HEK293 (cell line): ENCODE data around the gene RHOF.

Source experiments
- BCL11B ChIP-seq: fragments of 450-650 bp; formaldehyde crosslinking; IDR thresholded peaks from 2 replicates; pipeline ENCODE4 v1.5.1; 2016; ENCODE audit warnings: low read depth, missing biosample characterization, missing genetic modification characterization
- EGR2 ChIP-seq: fragments of 450-650 bp; formaldehyde crosslinking; IDR thresholded peaks from 2 replicates; pipeline ENCODE4 v1.5.1; 2016; ENCODE audit warnings: low read depth, missing biosample characterization, missing genetic modification characterization
- GLIS2 ChIP-seq: fragments of 450-650 bp; formaldehyde crosslinking; IDR thresholded peaks from 2 replicates; pipeline ENCODE4 v1.5.1; 2016; ENCODE audit warnings: missing biosample characterization, missing genetic modification characterization
- KLF10 ChIP-seq: fragments of 450-650 bp; IDR thresholded peaks from 2 replicates; pipeline ENCODE4 v1.5.1; 2018; ENCODE audit warnings: missing biosample characterization, mild to moderate bottlenecking, missing genetic modification characterization
- MYNN ChIP-seq: fragments of 450-650 bp; formaldehyde crosslinking; IDR thresholded peaks from 2 replicates; pipeline ENCODE4 v1.5.1; 2016; ENCODE audit warnings: missing biosample characterization, missing genetic modification characterization, borderline replicate concordance
- SALL2 ChIP-seq: fragments of 450-650 bp; formaldehyde crosslinking; IDR thresholded peaks from 2 replicates; pipeline ENCODE4 v1.5.0; 2017; ENCODE audit warnings: missing biosample characterization, mild to moderate bottlenecking, missing genetic modification characterization, borderline replicate concordance
- SP3 ChIP-seq: fragments of 450-650 bp; formaldehyde crosslinking; IDR thresholded peaks from 2 replicates; pipeline ENCODE4 v1.5.1; 2016; ENCODE audit warnings: missing biosample characterization, missing genetic modification characterization
- YY1 ChIP-seq: fragments of 450-650 bp; formaldehyde crosslinking; IDR thresholded peaks from 2 replicates; pipeline ENCODE4 v1.5.1; 2018; ENCODE audit warnings: missing biosample characterization, missing genetic modification characterization
- ZBTB17 ChIP-seq: fragments of 450-650 bp; formaldehyde crosslinking; IDR thresholded peaks from 2 replicates; pipeline ENCODE4 v1.5.1; 2016; ENCODE audit warnings: missing biosample characterization, missing genetic modification characterization
- ZBTB21 ChIP-seq: fragments of 450-650 bp; formaldehyde crosslinking; IDR thresholded peaks from 2 replicates; pipeline ENCODE4 v1.5.1; 2017; ENCODE audit warnings: missing biosample characterization, missing genetic modification characterization
- ZFP3 ChIP-seq: fragments of 450-650 bp; formaldehyde crosslinking; IDR thresholded peaks from 2 replicates; pipeline ENCODE4 v1.5.1; 2016; ENCODE audit warnings: low read depth, missing biosample characterization, missing genetic modification characterization
- ZNF10 ChIP-seq: fragments of 450-650 bp; formaldehyde crosslinking; IDR thresholded peaks from 2 replicates; pipeline ENCODE4 v1.5.1; 2017; ENCODE audit warnings: missing biosample characterization, missing genetic modification characterization
- ZNF132 ChIP-seq: fragments of 450-650 bp; formaldehyde crosslinking; IDR thresholded peaks from 2 replicates; pipeline ENCODE4 v1.5.1; 2017; ENCODE audit warnings: missing biosample characterization, missing genetic modification characterization, borderline replicate concordance
- ZNF157 ChIP-seq: fragments of 450-650 bp; formaldehyde crosslinking; IDR thresholded peaks from 2 replicates; pipeline ENCODE4 v1.5.1; 2016; ENCODE audit warnings: missing biosample characterization, missing genetic modification characterization
- ZNF175 ChIP-seq: fragments of 450-650 bp; formaldehyde crosslinking; IDR thresholded peaks from 2 replicates; pipeline ENCODE4 v1.5.1; 2016; ENCODE audit warnings: missing biosample characterization, missing genetic modification characterization
- ZNF211 ChIP-seq: fragments of 450-650 bp; formaldehyde crosslinking; IDR thresholded peaks from 2 replicates; pipeline ENCODE4 v1.5.1; 2016; ENCODE audit warnings: low read depth, missing biosample characterization, missing genetic modification characterization
- ZNF239 ChIP-seq: fragments of 450-650 bp; formaldehyde crosslinking; IDR thresholded peaks from 2 replicates; pipeline ENCODE4 v1.5.1; 2016; ENCODE audit warnings: missing biosample characterization, missing genetic modification characterization
- ZNF24 ChIP-seq: fragments of 450-650 bp; formaldehyde crosslinking; IDR thresholded peaks from 2 replicates; pipeline ENCODE4 v1.5.1; 2016; ENCODE audit warnings: missing biosample characterization, missing genetic modification characterization
- ZNF266 ChIP-seq: fragments of 450-650 bp; formaldehyde crosslinking; IDR thresholded peaks from 2 replicates; pipeline ENCODE4 v1.5.1; 2016; ENCODE audit warnings: missing biosample characterization, missing genetic modification characterization, low read depth
- ZNF354C ChIP-seq: fragments of 450-650 bp; formaldehyde crosslinking; IDR thresholded peaks from 2 replicates; pipeline ENCODE4 v1.5.1; 2016; ENCODE audit warnings: missing biosample characterization, missing genetic modification characterization, low read depth, borderline replicate concordance
- ZNF394 ChIP-seq: fragments of 450-650 bp; formaldehyde crosslinking; IDR thresholded peaks from 2 replicates; pipeline ENCODE4 v1.5.1; 2016; ENCODE audit warnings: missing biosample characterization, missing genetic modification characterization, mild to moderate bottlenecking, moderate library complexity, borderline replicate concordance
- ZNF473 ChIP-seq: fragments of 450-650 bp; formaldehyde crosslinking; IDR thresholded peaks from 2 replicates; pipeline ENCODE4 v1.5.1; 2017; ENCODE audit warnings: missing biosample characterization, missing genetic modification characterization
- ZNF585B ChIP-seq: fragments of 450-650 bp; formaldehyde crosslinking; IDR thresholded peaks from 2 replicates; pipeline ENCODE4 v1.5.1; 2016; ENCODE audit warnings: missing biosample characterization, missing genetic modification characterization
- ZNF600 ChIP-seq: fragments of 450-650 bp; formaldehyde crosslinking; IDR thresholded peaks from 2 replicates; pipeline ENCODE4 v1.5.1; 2016; ENCODE audit warnings: missing biosample characterization, missing genetic modification characterization
- ZNF621 ChIP-seq: fragments of 450-650 bp; formaldehyde crosslinking; IDR thresholded peaks from 2 replicates; pipeline ENCODE4 v1.5.1; 2017; ENCODE audit warnings: missing biosample characterization, missing genetic modification characterization
- ZNF629 ChIP-seq: fragments of 450-650 bp; formaldehyde crosslinking; IDR thresholded peaks from 2 replicates; pipeline ENCODE4 v1.5.1; 2017; ENCODE audit warnings: missing biosample characterization, missing genetic modification characterization
- ZNF658 ChIP-seq: fragments of 450-650 bp; formaldehyde crosslinking; IDR thresholded peaks from 2 replicates; pipeline ENCODE4; 2016; ENCODE audit warnings: missing biosample characterization, missing genetic modification characterization
- ZNF707 ChIP-seq: fragments of 450-650 bp; formaldehyde crosslinking; IDR thresholded peaks from 2 replicates; pipeline ENCODE4 v1.5.1; 2016; ENCODE audit warnings: missing biosample characterization, missing genetic modification characterization
- ZNF837 ChIP-seq: fragments of 450-650 bp; formaldehyde crosslinking; IDR thresholded peaks from 2 replicates; pipeline ENCODE4 v1.5.1; 2016; ENCODE audit warnings: missing biosample characterization, missing genetic modification characterization
- ZSCAN30 ChIP-seq: fragments of 450-650 bp; IDR thresholded peaks from 2 replicates; pipeline ENCODE4 v1.5.1; 2018; ENCODE audit warnings: missing biosample characterization, mild to moderate bottlenecking, missing genetic modification characterization, moderate library complexity
- TF ChIP-seq, protein P1 (sequence below): fragments of 450-650 bp; formaldehyde crosslinking; IDR thresholded peaks from 2 replicates; pipeline ENCODE4 v1.5.1; 2016; ENCODE audit warnings: missing biosample characterization, missing genetic modification characterization
- TF ChIP-seq, protein P2 (sequence below): fragments of 450-650 bp; formaldehyde crosslinking; IDR thresholded peaks from 2 replicates; pipeline ENCODE4 v1.5.1; 2016; ENCODE audit warnings: missing biosample characterization, missing genetic modification characterization
- TF ChIP-seq, protein P3 (sequence below): sonication (generic); formaldehyde crosslinking; IDR thresholded peaks from 2 replicates; pipeline ENCODE4 v1.8.1; 2022; ENCODE audit warnings: mild to moderate bottlenecking, moderate library complexity, missing genetic modification reagents
- TF ChIP-seq, protein P4 (sequence below): fragments of 450-650 bp; formaldehyde crosslinking; IDR thresholded peaks from 2 replicates; pipeline ENCODE4 v1.5.1; 2017; ENCODE audit warnings: missing biosample characterization, missing genetic modification characterization
- TF ChIP-seq, protein P5 (sequence below): fragments of 450-650 bp; formaldehyde crosslinking; IDR thresholded peaks from 2 replicates; pipeline ENCODE4 v1.5.1; 2017; ENCODE audit warnings: missing biosample characterization, missing genetic modification characterization

Gene RHOF

DNA sequence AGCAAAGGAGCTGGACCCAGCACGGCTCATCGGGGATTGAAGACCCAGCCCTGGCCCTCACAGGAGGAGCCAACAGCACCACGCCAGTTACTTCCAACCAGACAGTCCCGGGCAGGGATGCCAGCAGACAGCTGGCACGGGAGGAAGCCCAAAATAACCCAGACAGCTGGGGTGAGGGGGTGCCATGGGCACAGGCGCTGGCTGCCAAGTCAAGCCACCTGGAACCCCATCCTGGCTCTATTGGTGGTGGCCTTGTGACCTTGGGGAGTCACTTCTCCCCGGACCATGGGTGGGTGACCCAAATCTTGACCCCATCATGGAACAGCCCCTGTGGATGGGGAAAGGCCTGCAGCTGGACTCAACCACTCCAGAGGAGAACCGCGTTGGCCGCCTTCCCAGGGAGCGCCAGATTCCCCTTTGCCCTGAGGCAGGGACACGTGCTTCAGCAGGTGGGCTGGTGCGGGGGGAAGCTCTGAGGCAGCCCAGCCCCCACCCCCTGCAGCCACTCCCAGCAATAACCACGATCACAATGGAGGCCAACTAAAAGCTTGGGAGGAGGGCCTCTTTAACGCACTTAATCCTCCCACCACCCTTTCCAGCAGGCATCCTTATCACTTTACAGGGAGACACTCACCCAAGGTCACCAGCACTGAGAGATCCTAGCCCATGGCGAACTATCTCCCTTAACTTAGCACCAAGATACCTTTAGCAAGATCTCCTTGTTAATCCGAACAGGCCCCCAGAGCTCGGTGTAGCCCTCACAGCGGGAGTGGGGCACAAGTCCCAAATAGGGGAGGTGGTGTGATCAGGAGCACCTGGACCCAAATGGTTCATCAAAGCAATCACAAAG is 4.7 kb upstream of the RHOF start (continued):
- no peak for TF ChIP-seq ZNF473 (tag by site-specific recombination)
- TF ChIP-seq ZNF266 (tag by site-specific recombination): no peak
- TF ChIP-seq, protein P1, sequence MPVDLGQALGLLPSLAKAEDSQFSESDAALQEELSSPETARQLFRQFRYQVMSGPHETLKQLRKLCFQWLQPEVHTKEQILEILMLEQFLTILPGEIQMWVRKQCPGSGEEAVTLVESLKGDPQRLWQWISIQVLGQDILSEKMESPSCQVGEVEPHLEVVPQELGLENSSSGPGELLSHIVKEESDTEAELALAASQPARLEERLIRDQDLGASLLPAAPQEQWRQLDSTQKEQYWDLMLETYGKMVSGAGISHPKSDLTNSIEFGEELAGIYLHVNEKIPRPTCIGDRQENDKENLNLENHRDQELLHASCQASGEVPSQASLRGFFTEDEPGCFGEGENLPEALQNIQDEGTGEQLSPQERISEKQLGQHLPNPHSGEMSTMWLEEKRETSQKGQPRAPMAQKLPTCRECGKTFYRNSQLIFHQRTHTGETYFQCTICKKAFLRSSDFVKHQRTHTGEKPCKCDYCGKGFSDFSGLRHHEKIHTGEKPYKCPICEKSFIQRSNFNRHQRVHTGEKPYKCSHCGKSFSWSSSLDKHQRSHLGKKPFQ: 0 out of 2 replicates have a peak, but pooled peaks have one; percentile 53
- no peak for TF ChIP-seq ZNF175 (tag by site-specific recombination)
- no peak for TF ChIP-seq MYNN (tag by site-specific recombination)
- TF ChIP-seq ZNF157 (tag by site-specific recombination): no peak
- TF ChIP-seq, protein P2, sequence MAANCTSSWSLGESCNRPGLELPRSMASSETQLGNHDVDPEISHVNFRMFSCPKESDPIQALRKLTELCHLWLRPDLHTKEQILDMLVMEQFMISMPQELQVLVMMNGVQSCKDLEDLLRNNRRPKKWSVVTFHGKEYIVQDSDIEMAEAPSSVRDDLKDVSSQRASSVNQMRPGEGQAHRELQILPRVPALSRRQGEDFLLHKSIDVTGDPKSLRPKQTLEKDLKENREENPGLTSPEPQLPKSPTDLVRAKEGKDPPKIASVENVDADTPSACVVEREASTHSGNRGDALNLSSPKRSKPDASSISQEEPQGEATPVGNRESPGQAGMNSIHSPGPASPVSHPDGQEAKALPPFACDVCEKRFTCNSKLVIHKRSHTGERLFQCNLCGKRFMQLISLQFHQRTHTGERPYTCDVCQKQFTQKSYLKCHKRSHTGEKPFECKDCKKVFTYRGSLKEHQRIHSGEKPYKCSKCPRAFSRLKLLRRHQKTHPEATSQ (tag by site-specific recombination): no peak; the same call in 1 of the 2 replicates
- TF ChIP-seq ZBTB17: no peak; the same call in 1 of the 2 replicates
- TF ChIP-seq ZNF24 (tag by site-specific recombination): no peak
- peak; percentile 84 for TF ChIP-seq BCL11B (tag by site-specific recombination)
- TF ChIP-seq, protein P3, sequence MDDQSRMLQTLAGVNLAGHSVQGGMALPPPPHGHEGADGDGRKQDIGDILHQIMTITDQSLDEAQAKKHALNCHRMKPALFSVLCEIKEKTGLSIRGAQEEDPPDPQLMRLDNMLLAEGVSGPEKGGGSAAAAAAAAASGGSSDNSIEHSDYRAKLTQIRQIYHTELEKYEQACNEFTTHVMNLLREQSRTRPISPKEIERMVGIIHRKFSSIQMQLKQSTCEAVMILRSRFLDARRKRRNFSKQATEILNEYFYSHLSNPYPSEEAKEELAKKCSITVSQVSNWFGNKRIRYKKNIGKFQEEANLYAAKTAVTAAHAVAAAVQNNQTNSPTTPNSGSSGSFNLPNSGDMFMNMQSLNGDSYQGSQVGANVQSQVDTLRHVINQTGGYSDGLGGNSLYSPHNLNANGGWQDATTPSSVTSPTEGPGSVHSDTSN: peak; percentile 88; the same call in 1 of the 2 replicates
- no peak for TF ChIP-seq ZNF354C (tag by site-specific recombination)
- TF ChIP-seq, protein P4, sequence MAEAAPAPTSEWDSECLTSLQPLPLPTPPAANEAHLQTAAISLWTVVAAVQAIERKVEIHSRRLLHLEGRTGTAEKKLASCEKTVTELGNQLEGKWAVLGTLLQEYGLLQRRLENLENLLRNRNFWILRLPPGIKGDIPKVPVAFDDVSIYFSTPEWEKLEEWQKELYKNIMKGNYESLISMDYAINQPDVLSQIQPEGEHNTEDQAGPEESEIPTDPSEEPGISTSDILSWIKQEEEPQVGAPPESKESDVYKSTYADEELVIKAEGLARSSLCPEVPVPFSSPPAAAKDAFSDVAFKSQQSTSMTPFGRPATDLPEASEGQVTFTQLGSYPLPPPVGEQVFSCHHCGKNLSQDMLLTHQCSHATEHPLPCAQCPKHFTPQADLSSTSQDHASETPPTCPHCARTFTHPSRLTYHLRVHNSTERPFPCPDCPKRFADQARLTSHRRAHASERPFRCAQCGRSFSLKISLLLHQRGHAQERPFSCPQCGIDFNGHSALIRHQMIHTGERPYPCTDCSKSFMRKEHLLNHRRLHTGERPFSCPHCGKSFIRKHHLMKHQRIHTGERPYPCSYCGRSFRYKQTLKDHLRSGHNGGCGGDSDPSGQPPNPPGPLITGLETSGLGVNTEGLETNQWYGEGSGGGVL (tag by site-specific recombination): peak; percentile 78
- TF ChIP-seq ZNF585B: no peak
- no peak for TF ChIP-seq SALL2
- no peak for TF ChIP-seq ZBTB21 (tag by site-specific recombination)
- peak; percentile 69 for TF ChIP-seq ZSCAN30 (tag by site-specific recombination)
- TF ChIP-seq ZNF707 (tag by site-specific recombination): no peak
- peak; percentile 88 for TF ChIP-seq KLF10 (tag by site-specific recombination)
- TF ChIP-seq SP3 (tag by site-specific recombination): peak; percentile 70
- no peak for TF ChIP-seq ZNF132 (tag by site-specific recombination)
- no peak for TF ChIP-seq ZNF239 (tag by site-specific recombination)
- no peak for TF ChIP-seq ZNF621 (tag by site-specific recombination)
- no peak for TF ChIP-seq YY1 (tag by site-specific recombination)
- TF ChIP-seq ZNF600 (tag by site-specific recombination): no peak; the same call in 1 of the 2 replicates
- TF ChIP-seq ZNF658: no peak
- peak; percentile 49; the same call in 1 of the 2 replicates for TF ChIP-seq ZNF394
- TF ChIP-seq, protein P5, sequence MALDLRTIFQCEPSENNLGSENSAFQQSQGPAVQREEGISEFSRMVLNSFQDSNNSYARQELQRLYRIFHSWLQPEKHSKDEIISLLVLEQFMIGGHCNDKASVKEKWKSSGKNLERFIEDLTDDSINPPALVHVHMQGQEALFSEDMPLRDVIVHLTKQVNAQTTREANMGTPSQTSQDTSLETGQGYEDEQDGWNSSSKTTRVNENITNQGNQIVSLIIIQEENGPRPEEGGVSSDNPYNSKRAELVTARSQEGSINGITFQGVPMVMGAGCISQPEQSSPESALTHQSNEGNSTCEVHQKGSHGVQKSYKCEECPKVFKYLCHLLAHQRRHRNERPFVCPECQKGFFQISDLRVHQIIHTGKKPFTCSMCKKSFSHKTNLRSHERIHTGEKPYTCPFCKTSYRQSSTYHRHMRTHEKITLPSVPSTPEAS (tag by site-specific recombination): no peak
- TF ChIP-seq ZNF629: peak; percentile 55
- no peak for TF ChIP-seq ZNF211 (tag by site-specific recombination)
- peak; percentile 92 for TF ChIP-seq GLIS2 (tag by site-specific recombination)
- no peak for TF ChIP-seq ZNF837 (tag by site-specific recombination)
- no peak for TF ChIP-seq ZNF10
- TF ChIP-seq EGR2 (tag by site-specific recombination): peak; percentile 97
- TF ChIP-seq ZFP3 (tag by site-specific recombination): no peak
